Measurements from ENCODE around the gene KRT74.

DNA sequence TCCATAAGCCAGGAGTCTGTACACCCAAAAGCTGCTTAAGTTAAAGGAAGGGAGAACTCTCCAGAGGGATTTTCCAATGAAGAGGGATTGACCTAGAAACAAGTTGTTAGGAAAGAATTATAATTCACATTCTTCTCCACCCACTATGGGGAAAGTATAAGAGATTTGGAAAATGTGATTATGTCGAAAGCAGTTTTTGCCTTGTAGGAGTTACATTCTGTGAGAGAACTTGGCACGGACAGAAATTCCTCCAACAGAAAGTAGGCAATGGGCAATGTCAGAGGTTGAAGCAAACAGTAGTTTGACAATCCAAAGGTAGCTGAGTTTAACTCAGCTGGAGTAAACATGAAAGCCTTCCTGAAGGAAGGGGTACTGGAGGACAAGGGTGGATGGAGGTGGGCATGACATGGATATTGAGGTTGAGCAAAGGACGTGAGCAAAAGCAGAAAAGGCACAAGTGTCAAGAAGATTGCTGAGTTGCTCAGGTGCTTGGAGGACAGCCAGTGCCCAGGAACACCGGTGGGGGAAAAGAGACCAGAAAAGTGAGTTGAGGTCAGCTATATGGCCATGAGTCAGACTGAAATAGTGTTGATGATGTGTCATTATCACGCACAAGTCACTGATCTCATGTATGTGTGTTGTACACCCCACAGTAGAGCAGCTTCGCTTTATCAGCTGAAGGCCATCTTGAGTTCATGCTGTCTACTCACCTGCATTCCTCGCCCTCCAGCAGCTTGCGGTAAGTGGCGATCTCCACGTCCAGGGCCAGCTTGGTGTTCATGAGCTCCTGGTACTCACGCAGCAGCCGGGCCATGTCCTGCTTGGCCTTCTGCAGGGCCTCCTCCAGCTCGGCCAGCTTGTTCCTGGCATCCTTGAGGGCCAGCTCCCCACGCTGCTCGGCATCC lies 57.5 kb downstream of the KRT74 start:
- TF ChIP-seq, protein P1, sequence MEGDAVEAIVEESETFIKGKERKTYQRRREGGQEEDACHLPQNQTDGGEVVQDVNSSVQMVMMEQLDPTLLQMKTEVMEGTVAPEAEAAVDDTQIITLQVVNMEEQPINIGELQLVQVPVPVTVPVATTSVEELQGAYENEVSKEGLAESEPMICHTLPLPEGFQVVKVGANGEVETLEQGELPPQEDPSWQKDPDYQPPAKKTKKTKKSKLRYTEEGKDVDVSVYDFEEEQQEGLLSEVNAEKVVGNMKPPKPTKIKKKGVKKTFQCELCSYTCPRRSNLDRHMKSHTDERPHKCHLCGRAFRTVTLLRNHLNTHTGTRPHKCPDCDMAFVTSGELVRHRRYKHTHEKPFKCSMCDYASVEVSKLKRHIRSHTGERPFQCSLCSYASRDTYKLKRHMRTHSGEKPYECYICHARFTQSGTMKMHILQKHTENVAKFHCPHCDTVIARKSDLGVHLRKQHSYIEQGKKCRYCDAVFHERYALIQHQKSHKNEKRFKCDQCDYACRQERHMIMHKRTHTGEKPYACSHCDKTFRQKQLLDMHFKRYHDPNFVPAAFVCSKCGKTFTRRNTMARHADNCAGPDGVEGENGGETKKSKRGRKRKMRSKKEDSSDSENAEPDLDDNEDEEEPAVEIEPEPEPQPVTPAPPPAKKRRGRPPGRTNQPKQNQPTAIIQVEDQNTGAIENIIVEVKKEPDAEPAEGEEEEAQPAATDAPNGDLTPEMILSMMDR (conservative IDR thresholded peaks at IDR 0.05; ENCODE audit: low read depth, low read length) = no peak
- no peak for TF ChIP-seq EZH2phosphoT487 (IDR thresholded peaks at IDR 0.05; ENCODE audit: borderline replicate concordance, low read length)

Data from PC-3 (cell line).